B cell (primary cell): ENCODE results near the gene C10orf90. TPM values are rescaled to one million over a fixed set of nuclear protein-coding genes. Genes with fewer than 3 reads are reported as not detected.

Experiments
- ATAC-seq: fragments of 200-7000 bp; cut with Tn5 transposase; one replicate; pipeline ENCODE4 v1.10.0; 2021; ENCODE audit warnings: low read depth, mild to moderate bottlenecking, moderate number of reproducible peaks, moderate library complexity
- CTCF ChIA-PET: fragments of 350-600 bp; sonication (Branson Sonifier 250); formaldehyde crosslinking; loops from one replicate; lab custom pipeline; 2021; ENCODE audit warnings: antibody characterized with exemption, inconsistent platforms; lab: Charles Lee
- POLR2A ChIA-PET: fragments of 350-600 bp; sonication (Branson Sonifier 250); formaldehyde crosslinking; loops from one replicate; lab custom pipeline; 2021; ENCODE audit warnings: antibody characterized with exemption; lab: Charles Lee
- DNase-seq: peaks from one replicate; pipeline ENCODE4 v3.0.0; 2013
- H2AFZ ChIP-seq: 2 replicates; pipeline ENCODE4 v1.6.1; 2012; ENCODE audit warnings: mild to moderate bottlenecking, low read depth, low read length; ENCODE audit not compliant: insufficient read depth, poor library complexity, severe bottlenecking
- H3K27ac ChIP-seq, 2 donors: 1 replicate in 1 of 2; 2 replicates in 1 of 2; pipeline ENCODE4 v1.5.1; 2012 to 2013; ENCODE audit warnings: low read length in 2 of 2, mild to moderate bottlenecking in 2 of 2, moderate library complexity in 1 of 2
- H3K27me3 ChIP-seq, 4 experiments: fragments of 200-600 bp in 1 of 4; sonication (generic) in 1 of 4; replicated peaks in 1 of 4; 1 replicate in 2 of 4; 2 replicates in 2 of 4; pipeline versions ENCODE4 v1.6.1 to v1.7.0; 2013 to 2016; ENCODE audit warnings: low read length in 3 of 4, mild to moderate bottlenecking in 2 of 4, mixed read lengths in 1 of 4, moderate library complexity in 1 of 4; ENCODE audit not compliant: insufficient read depth in 4 of 4, control insufficient read depth in 3 of 4; ENCODE audit errors: control extremely low read depth in 1 of 4
- H3K36me3 ChIP-seq, 2 experiments: replicated peaks in 1 of 2; 1 replicate in 1 of 2; 2 replicates in 1 of 2; pipeline versions ENCODE4 v1.6.1 to v1.7.1; 2013; ENCODE audit warnings: low read length in 1 of 2; ENCODE audit not compliant: insufficient read depth in 2 of 2, control insufficient read depth in 1 of 2; ENCODE audit errors: control extremely low read depth in 1 of 2, extremely low read depth in 1 of 2
- H3K4me1 ChIP-seq, 2 donors: fragments of 200-600 bp in 1 of 2; sonication (generic) in 1 of 2; 1 replicate in 1 of 2; 2 replicates in 1 of 2; pipeline versions ENCODE4 v1.5.1 to v1.6.1; 2013 to 2017; ENCODE audit warnings: low read length in 2 of 2; ENCODE audit not compliant: control insufficient read depth in 2 of 2, insufficient read depth in 2 of 2
- H3K4me2 ChIP-seq: replicated peaks from 2 replicates; pipeline ENCODE3; 2012; ENCODE audit warnings: mild to moderate bottlenecking, low read depth, low read length; ENCODE audit not compliant: poor library complexity, severe bottlenecking
- H3K4me3 ChIP-seq, 5 experiments: fragments of 200-600 bp in 1 of 5; sonication (generic) in 1 of 5; 1 replicate in 3 of 5; 2 replicates in 2 of 5; pipeline versions ENCODE4 v1.5.1 to v1.7.0; 2011 to 2016; ENCODE audit warnings: low read length in 4 of 5, mild to moderate bottlenecking in 4 of 5, low read depth in 2 of 5, control low read depth in 1 of 5, moderate library complexity in 1 of 5; ENCODE audit not compliant: insufficient read depth in 1 of 5; ENCODE audit errors: control extremely low read depth in 1 of 5, extremely low read depth in 1 of 5
- H3K79me2 ChIP-seq: fragments of 200-600 bp; sonication (generic); one replicate; pipeline ENCODE4 v1.6.0; 2016; ENCODE audit warnings: low read length; ENCODE audit not compliant: control insufficient read depth, insufficient read depth
- H3K9ac ChIP-seq: fragments of 200-600 bp; sonication (generic); 2 replicates; pipeline ENCODE4 v1.6.1; 2017; ENCODE audit warnings: mild to moderate bottlenecking, low read length, moderate library complexity
- H3K9me3 ChIP-seq, 3 donors: one replicate each; pipeline versions ENCODE4 v1.6.1 to v1.7.1; 2013; ENCODE audit warnings: low read length in 2 of 3; ENCODE audit not compliant: control insufficient read depth in 2 of 3, insufficient read depth in 1 of 3; ENCODE audit errors: control extremely low read depth in 1 of 3
- H4K20me1 ChIP-seq: 2 replicates; pipeline ENCODE4 v1.6.0; 2012; ENCODE audit warnings: mild to moderate bottlenecking, low read length; ENCODE audit not compliant: insufficient read depth, control insufficient read depth, poor library complexity, severe bottlenecking
- H3K27ac Mint-ChIP-seq: one replicate; pipeline ENCODE4 v1.8.0; 2021; ENCODE audit warnings: mixed read lengths
- H3K27me3 Mint-ChIP-seq: one replicate; pipeline ENCODE4 v1.8.0; 2021; ENCODE audit warnings: mixed read lengths
- H3K4me1 Mint-ChIP-seq: one replicate; pipeline ENCODE4 v1.8.0; 2021; ENCODE audit warnings: mixed read lengths
- H3K4me3 Mint-ChIP-seq: one replicate; pipeline ENCODE4 v1.8.0; 2021; ENCODE audit warnings: mixed read lengths
- H3K9me3 Mint-ChIP-seq: one replicate; pipeline ENCODE4 v1.8.0; 2022; ENCODE audit warnings: mixed read lengths; ENCODE audit not compliant: insufficient read depth
- CTCF ChIP-seq: fragments of 200-600 bp; IDR thresholded peaks from one replicate; pipeline ENCODE4 v1.8.0; 2022; ENCODE audit warnings: antibody characterized with exemption, mild to moderate bottlenecking
- EZH2 ChIP-seq: IDR thresholded peaks from 2 replicates; pipeline ENCODE4 v1.6.1; 2012; ENCODE audit warnings: borderline replicate concordance, low read depth, mild to moderate bottlenecking, moderate library complexity, low read length; ENCODE audit not compliant: insufficient read depth, poor library complexity, severe bottlenecking
- WGBS: methylation state at CpG from one replicate; pipeline ENCODE4 v1.1.5; 2013; ENCODE audit warnings: missing lambda C conversion rate; ENCODE audit not compliant: insufficient coverage; 5-methylcytosine and 5-hydroxymethylcytosine counted together
- intact Hi-C: fragments of 100-400 bp; cut with micrococcal nuclease; formaldehyde crosslinking; loops from one replicate; pipeline ENCODE4 v1.10.0; 2022
- polyA plus RNA-seq: library from polyadenylated mRNA; depleted of rRNA; stranded (reverse); fragments of >200 nt; gene quantifications from 2 replicates; pipeline ENCODE4 v1.2.3, GENCODE V29; 2012
- total RNA-seq, 2 donors: library from RNA; stranded (reverse); fragments of 120-200 nt in 1 of 2; gene quantifications; 1 replicate in 1 of 2; 2 replicates in 1 of 2; pipeline versions ENCODE4 v1.2.3 to v1.2.4, GENCODE V29; 2013 to 2022

C10orf90 gene
- total and polyA plus RNA-seq, 2 donors (not counting 1 experiment from before 2014, with no cell fraction given) = not detected

- DNase-seq = no peak
- Histone ChIP-seq H3K9me3 (peaks cover 0 to under 1% (median 0%) of the 10 kb centered on the region in 3 donors), H3K27me3 (no peaks in the 10 kb centered on the region), H3K9ac (no peak overlapping the region), H3K36me3 (no peaks in the 10 kb centered on the region), H3K27ac (no peak overlapping the region), H3K79me2 (no peaks in the 10 kb centered on the region), H3K4me2 (no peak overlapping the region), H3K4me1 (no peaks in the 10 kb centered on the region), H3K4me3 (no peak overlapping the region), H4K20me1 (no peaks in the 10 kb centered on the region), H2AFZ (no peak overlapping the region)
- no peak overlapping the region for H3K4me3 Mint-ChIP-seq
- ChIA-PET POLR2A (no interaction called here), CTCF (no interaction called here)
- H3K27ac Mint-ChIP-seq = no peak overlapping the region
- ATAC-seq = no peak
- WGBS = 80% methylated on average over 2 of the region's 4 CpGs
- no peaks in the 10 kb centered on the region for H3K27me3 Mint-ChIP-seq
- H3K4me1 Mint-ChIP-seq = no peaks in the 10 kb centered on the region
- intact Hi-C loops = no loop called here
- no peaks in the 10 kb centered on the region for H3K9me3 Mint-ChIP-seq
- no peak for TF ChIP-seq EZH2
- no peak for TF ChIP-seq CTCF
Measured at GRCh38 chr10:126659750-126660149, 10.7 kb downstream of the C10orf90 start.

- H3K79me2 ChIP-seq = no peaks in the 10 kb centered on the region
- H3K27me3 ChIP-seq = no peaks in the 10 kb centered on the region
- Mint-ChIP-seq H3K27ac (no peak overlapping the region), H3K27me3 (no peaks in the 10 kb centered on the region), H3K4me3 (no peak overlapping the region), H3K4me1 (no peaks in the 10 kb centered on the region), H3K9me3 (no peaks in the 10 kb centered on the region)
- no peaks in the 10 kb centered on the region for H3K4me1 ChIP-seq
- intact Hi-C loops = no loop called here
- no peak overlapping the region for H3K27ac ChIP-seq
- ChIA-PET CTCF (no interaction called here), POLR2A (no interaction called here)
- ATAC-seq (no peak), DNase-seq (no peak)
- TF ChIP-seq EZH2 = no peak
- no peak for TF ChIP-seq CTCF
- no peaks in the 10 kb centered on the region for H4K20me1 ChIP-seq
- no peak overlapping the region for H2AFZ ChIP-seq
- no peaks in the 10 kb centered on the region for H3K36me3 ChIP-seq
- WGBS = 97% methylated on average over 3 of the region's 4 CpGs
- no peak overlapping the region for H3K4me3 ChIP-seq
- no peaks in the 10 kb centered on the region for H3K9me3 ChIP-seq
- H3K4me2 ChIP-seq = no peak overlapping the region
- H3K9ac ChIP-seq = no peak overlapping the region
Measured at GRCh38 chr10:126658928-126659327, 11.6 kb downstream of the C10orf90 start.
